Measurements from ENCODE around the gene KRTAP4-6. TPM values are rescaled to one million over a fixed set of nuclear protein-coding genes. Genes with fewer than 3 reads are reported as not detected.

The KRTAP4-6 gene
- total RNA-seq, 4 donors from 2014 or later = 0.25 to 54.3 TPM; not detected in 2

GRCh38 chr17:41178341-41178740, 38.0 kb upstream of the KRTAP4-6 start:
- TF ChIP-seq CTCF (IDR thresholded peaks at IDR 0.05) (no peak), POLR2A (IDR thresholded peaks at IDR 0.05) (no peak)
- 89 to 93% methylated on average over 3 of the region's 3 CpGs for WGBS, 2 donors
- DNase-seq (ENCODE audit: low spot score in 2 of 2) = no peak
- intact Hi-C loops (cut with DNase I; ENCODE audit: low total_unique reads) = no loop called here
- H3K4me3 ChIP-seq (ENCODE audit: low read depth, poor library complexity, severe bottlenecking) = no peak overlapping the region

- no peak for TF ChIP-seq CTCF (IDR thresholded peaks at IDR 0.05)
- TF ChIP-seq POLR2A (IDR thresholded peaks at IDR 0.05) = no peak
- intact Hi-C loops (cut with DNase I; ENCODE audit: low total_unique reads) = no loop called here
- DNase-seq (ENCODE audit: low spot score in 2 of 2) = no peak
- no peak within 1 kb of the TSS for H3K4me3 ChIP-seq (ENCODE audit: low read depth, poor library complexity, severe bottlenecking)
- 91 to 94% methylated on average over 6 to 7 of the region's 7 CpGs for WGBS, 2 donors
Measured at GRCh38 chr17:41177727-41178271, 37.5 kb upstream of the KRTAP4-6 start, which contains the start of gene KRTAP4-2. Gene KRTAP4-2 (minus strand): TSS chr17:41178221. CDS start chr17:41178164, 57 bp downstream.

- 60 to 74% methylated on average over 3 of the region's 3 CpGs for WGBS, 2 donors
- no peak for TF ChIP-seq CTCF (IDR thresholded peaks at IDR 0.05)
- TF ChIP-seq POLR2A (IDR thresholded peaks at IDR 0.05) = no peak
- DNase-seq (ENCODE audit: low spot score in 2 of 2) = no peak
- intact Hi-C loops (cut with DNase I; ENCODE audit: low total_unique reads) = no loop called here
- no peak overlapping the region for H3K4me3 ChIP-seq (ENCODE audit: low read depth, poor library complexity, severe bottlenecking)
Measured at GRCh38 chr17:41176744-41177387, 36.5 kb upstream of the KRTAP4-6 start.

GRCh38 chr17:41171886-41172285, 31.5 kb upstream of the KRTAP4-6 start:
- H3K4me3 ChIP-seq (ENCODE audit: low read depth, poor library complexity, severe bottlenecking) = no peak overlapping the region
- TF ChIP-seq CTCF (IDR thresholded peaks at IDR 0.05) (no peak), POLR2A (IDR thresholded peaks at IDR 0.05) (no peak)
- intact Hi-C loops (cut with DNase I; ENCODE audit: low total_unique reads) = no loop called here
- 72 to 78% methylated on average over 2 of the region's 2 CpGs for WGBS, 2 donors
- DNase-seq (ENCODE audit: low spot score in 2 of 2) = no peak

- H3K4me3 ChIP-seq (ENCODE audit: low read depth, poor library complexity, severe bottlenecking) = no peak within 1 kb of the TSS
- DNase-seq (ENCODE audit: low spot score in 2 of 2) = no peak
- WGBS, 2 donors = 63% methylated on average over 1 of the region's 1 CpG
- TF ChIP-seq POLR2A (IDR thresholded peaks at IDR 0.05) (no peak), CTCF (IDR thresholded peaks at IDR 0.05) (no peak)
- intact Hi-C loops (cut with DNase I; ENCODE audit: low total_unique reads) = no loop called here
Measured at GRCh38 chr17:41168121-41168520, 27.8 kb upstream of the KRTAP4-6 start, which contains the start of gene KRTAP4-3. Gene KRTAP4-3 (minus strand): TSS chr17:41168221. CDS start chr17:41168172, 49 bp downstream.

Measured in lower leg skin (tissue), 4 donors.